Activated T-cell treated with anti-CD3 and anti-CD28 coated beads, Interleukin-2, amount 50 U/mL, for 4 hours (primary cell): Measurements from ENCODE around the gene CHRNB1. TPM values are rescaled to one million over a fixed set of nuclear protein-coding genes. Genes with fewer than 3 reads are reported as not detected.
A peak's percentile ranks its signal among the peaks of the same experiment; 100 is the strongest.

Experiments
- ATAC-seq, 2 donors: fragments of 200-7000 bp; cut with Tn5 transposase; one replicate each; pipeline ENCODE4 v1.10.0; 2021
- DNase-seq: peaks from one replicate; pipeline ENCODE4 v3.0.0-alpha.2; 2020
- H3K27me3 Mint-ChIP-seq: one replicate; pipeline ENCODE4 v1.8.0; 2021; ENCODE audit warnings: low read depth, mixed read lengths
- H3K36me3 Mint-ChIP-seq: one replicate; pipeline ENCODE4 v1.8.0; 2022; ENCODE audit warnings: mixed read lengths; ENCODE audit not compliant: insufficient read depth
- H3K4me1 Mint-ChIP-seq: one replicate; pipeline ENCODE4 v1.8.0; 2021; ENCODE audit warnings: low read depth, mixed read lengths
- H3K4me3 Mint-ChIP-seq: one replicate; pipeline ENCODE4 v1.8.0; 2021; ENCODE audit warnings: mild to moderate bottlenecking, moderate library complexity, mixed read lengths
- H3K9me3 Mint-ChIP-seq: one replicate; pipeline ENCODE4 v1.8.0; 2021; ENCODE audit warnings: mixed read lengths
- total RNA-seq, 3 donors: library from RNA; stranded (reverse); gene quantifications; one replicate each; pipeline ENCODE4 v1.2.1, GENCODE V29; 2021

The CHRNB1 gene
- total RNA-seq, 3 donors from 2014 or later: 3.9 to 4.6 (median 4.3) TPM

DNA sequence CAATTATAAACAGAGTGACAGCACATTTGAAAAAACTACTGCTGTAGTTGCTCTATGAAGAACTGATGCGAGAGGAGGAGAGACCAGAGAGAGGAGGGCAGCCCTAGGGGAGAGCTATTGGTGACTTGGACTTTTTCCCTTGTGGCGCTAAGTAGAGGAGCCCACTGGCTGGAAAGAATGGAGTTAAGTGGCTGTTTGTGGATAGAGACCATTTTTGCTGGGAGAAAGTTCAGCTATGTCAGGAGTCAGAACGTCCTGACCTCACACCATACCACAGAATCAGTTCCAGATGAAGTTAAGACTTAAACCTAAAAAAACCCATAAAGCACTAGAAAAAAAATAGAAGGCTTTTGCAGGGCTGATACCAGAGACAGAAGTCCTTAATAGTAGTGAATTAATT is 41.3 kb downstream of the CHRNB1 start:
- ATAC-seq (no peak), DNase-seq (no peak)
- H3K9me3 Mint-ChIP-seq: no peaks in the 10 kb centered on the region

GRCh38 chr17:7490144-7490543 is 45.3 kb downstream of the CHRNB1 start:
- no peaks in the 10 kb centered on the region for H3K9me3 Mint-ChIP-seq
- H3K27me3 Mint-ChIP-seq: no peaks in the 10 kb centered on the region
- H3K4me3 Mint-ChIP-seq: no peak overlapping the region
- DNase-seq (no peak), ATAC-seq (no peak)
- peaks cover 38% of the 10 kb centered on the region for H3K36me3 Mint-ChIP-seq
- H3K4me1 Mint-ChIP-seq: peaks cover 71% of the 10 kb centered on the region

More for the DNA sequence above, 41.3 kb downstream of the CHRNB1 start:
- H3K4me3 Mint-ChIP-seq: peak overlapping the region; percentile 98
- peaks cover 30% of the 10 kb centered on the region for H3K36me3 Mint-ChIP-seq
- H3K4me1 Mint-ChIP-seq: peaks cover 72% of the 10 kb centered on the region
- no peaks in the 10 kb centered on the region for H3K27me3 Mint-ChIP-seq

DNA sequence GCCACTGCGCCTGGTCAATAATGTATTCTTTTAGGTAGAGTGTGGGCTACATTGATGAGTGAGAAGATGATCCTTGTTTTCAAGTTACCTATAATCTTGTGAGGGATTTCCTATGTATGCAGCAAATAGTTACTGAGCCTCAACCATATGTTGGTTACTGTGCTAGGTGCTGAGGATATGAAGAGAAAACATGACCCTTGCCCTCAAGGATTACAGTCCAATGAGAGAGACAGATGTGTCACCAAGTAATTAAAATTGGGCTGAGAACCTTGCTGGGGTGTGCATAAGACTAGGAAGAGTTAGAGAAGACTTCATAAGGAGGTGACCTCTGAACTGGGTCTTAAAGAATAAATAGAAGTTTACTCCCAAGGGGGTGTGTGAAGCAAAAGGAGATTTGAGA is 46.7 kb downstream of the CHRNB1 start:
- DNase-seq (no peak), ATAC-seq (no peak)
- Mint-ChIP-seq H3K36me3 (peaks cover 34% of the 10 kb centered on the region), H3K9me3 (no peaks in the 10 kb centered on the region), H3K4me3 (no peak overlapping the region), H3K27me3 (no peaks in the 10 kb centered on the region), H3K4me1 (peaks cover 62% of the 10 kb centered on the region)

GRCh38 chr17:7493941-7494340 is 49.1 kb downstream of the CHRNB1 start:
- no peaks in the 10 kb centered on the region for H3K27me3 Mint-ChIP-seq
- ATAC-seq (no peak), DNase-seq (no peak)
- H3K9me3 Mint-ChIP-seq: no peaks in the 10 kb centered on the region
- no peak overlapping the region for H3K4me3 Mint-ChIP-seq
- H3K4me1 Mint-ChIP-seq: peaks cover 44% of the 10 kb centered on the region
- H3K36me3 Mint-ChIP-seq: peaks cover 35% of the 10 kb centered on the region

DNA sequence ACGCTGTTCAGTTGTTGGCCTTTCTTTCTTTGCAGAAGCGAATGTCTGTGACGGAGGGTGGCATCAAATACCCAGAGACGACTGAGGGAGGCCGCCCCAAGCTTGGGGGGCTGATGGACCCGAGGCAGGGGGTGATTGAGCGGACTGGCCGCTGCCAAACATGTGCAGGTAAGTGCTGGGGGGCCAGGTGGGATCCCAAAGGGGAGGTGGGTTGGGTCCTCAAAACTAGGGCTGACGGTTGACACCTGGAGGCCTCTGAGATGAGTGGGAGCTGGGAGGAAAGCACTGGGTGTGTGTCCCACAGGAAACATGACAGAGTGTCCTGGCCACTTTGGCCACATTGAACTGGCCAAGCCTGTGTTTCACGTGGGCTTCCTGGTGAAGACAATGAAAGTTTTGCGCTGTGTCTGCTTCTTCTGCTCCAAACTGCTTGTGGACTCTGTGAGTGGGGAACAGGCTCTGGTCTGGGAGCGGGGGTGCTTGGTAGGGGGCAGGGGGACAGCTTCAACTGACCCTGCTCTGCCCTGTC is 51.1 kb downstream of the CHRNB1 start:
- Mint-ChIP-seq H3K36me3 (peaks cover 37% of the 10 kb centered on the region), H3K27me3 (no peaks in the 10 kb centered on the region), H3K4me1 (peaks cover 27% of the 10 kb centered on the region), H3K4me3 (no peak overlapping the region), H3K9me3 (no peaks in the 10 kb centered on the region)
- DNase-seq (no peak), ATAC-seq (no peak)

- DNase-seq (no peak), ATAC-seq (no peak)
- Mint-ChIP-seq H3K4me1 (peaks cover 24% of the 10 kb centered on the region), H3K27me3 (no peaks in the 10 kb centered on the region), H3K36me3 (peaks cover 41% of the 10 kb centered on the region), H3K9me3 (no peaks in the 10 kb centered on the region), H3K4me3 (no peak overlapping the region)
These were observed 51.8 kb downstream of the CHRNB1 start for GRCh38 chr17:7496470-7497183.

DNA sequence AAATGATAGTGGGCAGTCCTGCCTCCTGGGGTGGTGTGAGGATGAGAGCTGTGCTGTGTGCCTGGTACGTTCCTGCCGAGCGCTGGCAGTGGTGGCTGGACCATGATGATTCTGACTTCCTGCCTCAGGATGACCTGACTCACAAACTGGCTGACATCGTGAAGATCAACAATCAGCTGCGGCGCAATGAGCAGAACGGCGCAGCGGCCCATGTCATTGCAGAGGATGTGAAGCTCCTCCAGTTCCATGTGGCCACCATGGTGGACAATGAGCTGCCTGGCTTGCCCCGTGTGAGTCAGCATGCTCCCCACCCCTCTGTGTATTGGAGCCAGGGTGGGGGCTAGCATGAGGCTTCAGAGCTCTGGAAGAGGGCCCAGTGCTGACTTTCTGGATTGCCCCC is 52.4 kb downstream of the CHRNB1 start:
- peaks cover 39% of the 10 kb centered on the region for H3K36me3 Mint-ChIP-seq
- H3K27me3 Mint-ChIP-seq: no peaks in the 10 kb centered on the region
- ATAC-seq: no peak
- peaks cover 20% of the 10 kb centered on the region for H3K4me1 Mint-ChIP-seq
- H3K9me3 Mint-ChIP-seq: no peaks in the 10 kb centered on the region
- DNase-seq: no peak
- no peak overlapping the region for H3K4me3 Mint-ChIP-seq

GRCh38 chr17:7497636-7498035 is 52.8 kb downstream of the CHRNB1 start:
- Mint-ChIP-seq H3K4me1 (peaks cover 18% of the 10 kb centered on the region), H3K4me3 (no peak overlapping the region), H3K9me3 (no peaks in the 10 kb centered on the region), H3K27me3 (no peaks in the 10 kb centered on the region), H3K36me3 (peaks cover 42% of the 10 kb centered on the region)
- no peak for ATAC-seq
- no peak for DNase-seq

DNA sequence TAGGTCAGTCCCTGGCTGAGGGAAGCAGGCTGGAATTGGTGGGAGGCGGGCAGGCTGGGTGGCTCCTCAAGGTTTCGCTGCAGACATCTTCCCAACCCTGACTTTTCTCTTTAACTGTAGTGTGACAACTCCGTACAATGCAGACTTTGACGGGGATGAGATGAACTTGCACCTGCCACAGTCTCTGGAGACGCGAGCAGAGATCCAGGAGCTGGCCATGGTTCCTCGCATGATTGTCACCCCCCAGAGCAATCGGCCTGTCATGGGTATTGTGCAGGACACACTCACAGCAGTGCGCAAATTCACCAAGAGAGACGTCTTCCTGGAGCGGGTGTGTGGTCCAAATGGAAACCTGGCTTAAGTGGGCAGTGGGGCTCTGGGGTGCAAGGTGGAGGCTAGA is 54.3 kb downstream of the CHRNB1 start:
- no peaks in the 10 kb centered on the region for H3K27me3 Mint-ChIP-seq
- H3K4me1 Mint-ChIP-seq: peaks cover 6% of the 10 kb centered on the region

GRCh38 chr17:7501729-7502128 is 56.9 kb downstream of the CHRNB1 start:
- H3K4me3 Mint-ChIP-seq: no peak overlapping the region
- no peak for ATAC-seq
- peaks cover 55% of the 10 kb centered on the region for H3K36me3 Mint-ChIP-seq
- H3K4me1 Mint-ChIP-seq: no peaks in the 10 kb centered on the region
- H3K27me3 Mint-ChIP-seq: no peaks in the 10 kb centered on the region
- no peaks in the 10 kb centered on the region for H3K9me3 Mint-ChIP-seq
- DNase-seq: no peak

More for the DNA sequence above, 54.3 kb downstream of the CHRNB1 start:
- DNase-seq (no peak), ATAC-seq (no peak)
- Mint-ChIP-seq H3K36me3 (peaks cover 48% of the 10 kb centered on the region), H3K9me3 (no peaks in the 10 kb centered on the region), H3K4me3 (no peak overlapping the region)

DNA sequence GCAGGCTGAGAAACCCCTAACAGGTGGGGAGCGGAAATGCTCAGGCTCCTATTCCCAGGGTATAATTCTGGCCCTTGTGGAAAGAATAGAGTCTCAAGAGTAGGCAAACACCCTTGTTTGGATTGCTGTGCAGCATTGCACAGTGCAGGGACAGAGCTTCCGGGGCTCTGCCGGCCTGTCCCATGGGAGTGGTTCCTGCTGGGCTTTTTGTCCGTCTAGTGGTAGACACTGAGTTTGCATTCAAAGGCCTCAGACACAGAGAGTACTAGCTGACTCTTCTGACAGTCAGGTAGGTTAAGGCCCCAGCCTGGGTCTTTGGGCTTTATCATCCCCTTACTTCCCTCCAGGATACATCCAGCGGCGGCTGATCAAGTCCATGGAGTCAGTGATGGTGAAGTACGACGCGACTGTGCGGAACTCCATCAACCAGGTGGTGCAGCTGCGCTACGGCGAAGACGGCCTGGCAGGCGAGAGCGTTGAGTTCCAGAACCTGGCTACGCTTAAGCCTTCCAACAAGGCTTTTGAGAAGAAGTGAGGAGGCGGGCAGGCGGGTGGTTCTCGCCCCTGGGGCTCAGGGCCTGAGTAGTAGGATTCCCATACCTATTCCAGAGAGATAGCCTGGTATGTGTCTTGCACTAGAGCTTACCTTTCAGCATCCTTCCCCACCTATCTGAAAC is 57.4 kb downstream of the CHRNB1 start:
- DNase-seq (no peak), ATAC-seq (no peak)
- Mint-ChIP-seq H3K36me3 (peaks cover 51% of the 10 kb centered on the region), H3K4me3 (no peak overlapping the region), H3K27me3 (no peaks in the 10 kb centered on the region), H3K4me1 (no peaks in the 10 kb centered on the region), H3K9me3 (no peaks in the 10 kb centered on the region)

GRCh38 chr17:7502987-7503386 is 58.1 kb downstream of the CHRNB1 start:
- Mint-ChIP-seq H3K27me3 (no peaks in the 10 kb centered on the region), H3K36me3 (peaks cover 53% of the 10 kb centered on the region), H3K9me3 (no peaks in the 10 kb centered on the region), H3K4me3 (no peak overlapping the region), H3K4me1 (no peaks in the 10 kb centered on the region)
- ATAC-seq: no peak
- DNase-seq: no peak

DNA sequence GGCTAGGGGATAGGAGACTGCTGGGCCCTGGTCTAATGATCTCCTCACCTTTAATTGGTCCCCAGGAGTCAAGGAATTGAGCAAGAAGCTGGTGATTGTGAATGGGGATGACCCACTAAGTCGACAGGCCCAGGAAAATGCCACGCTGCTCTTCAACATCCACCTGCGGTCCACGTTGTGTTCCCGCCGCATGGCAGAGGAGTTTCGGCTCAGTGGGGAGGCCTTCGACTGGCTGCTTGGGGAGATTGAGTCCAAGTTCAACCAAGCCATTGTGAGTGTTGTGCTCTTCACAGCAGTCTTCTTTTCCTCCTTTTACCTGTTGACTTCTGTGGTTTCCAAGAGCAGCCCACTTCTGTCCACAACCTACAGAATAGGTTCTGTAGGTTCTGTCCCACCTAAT is 58.7 kb downstream of the CHRNB1 start:
- H3K9me3 Mint-ChIP-seq: no peaks in the 10 kb centered on the region
- DNase-seq (no peak), ATAC-seq (no peak)
- H3K4me3 Mint-ChIP-seq: no peak overlapping the region
- peaks cover 56% of the 10 kb centered on the region for H3K36me3 Mint-ChIP-seq
- H3K4me1 Mint-ChIP-seq: no peaks in the 10 kb centered on the region
- H3K27me3 Mint-ChIP-seq: no peaks in the 10 kb centered on the region
